ENCODE measurements around the gene CLRN3.

The CLRN3 gene

DNA sequence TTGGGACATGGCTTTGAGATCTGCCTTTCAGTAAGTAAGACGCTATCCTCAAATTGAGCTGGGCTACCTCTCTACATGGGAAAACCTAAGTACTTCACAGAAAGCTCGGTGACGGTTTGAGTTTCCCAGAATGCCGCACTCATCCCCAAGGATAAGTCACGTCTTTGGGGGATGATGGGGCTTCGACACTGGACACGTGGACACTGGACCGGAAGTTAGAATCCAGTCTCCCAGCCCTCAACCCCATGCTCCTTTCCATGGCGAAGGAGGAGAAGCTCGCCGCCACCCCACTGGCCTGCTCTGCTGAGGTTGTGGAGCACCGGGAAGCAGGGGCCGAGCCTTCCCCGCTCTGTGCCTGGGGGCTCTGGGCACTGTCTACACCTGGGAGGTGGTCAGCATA, 41.6 kb upstream of the CLRN3 start:
- no peak for DNase-seq (ENCODE audit: low read depth)
- TF ChIP-seq, protein P1, sequence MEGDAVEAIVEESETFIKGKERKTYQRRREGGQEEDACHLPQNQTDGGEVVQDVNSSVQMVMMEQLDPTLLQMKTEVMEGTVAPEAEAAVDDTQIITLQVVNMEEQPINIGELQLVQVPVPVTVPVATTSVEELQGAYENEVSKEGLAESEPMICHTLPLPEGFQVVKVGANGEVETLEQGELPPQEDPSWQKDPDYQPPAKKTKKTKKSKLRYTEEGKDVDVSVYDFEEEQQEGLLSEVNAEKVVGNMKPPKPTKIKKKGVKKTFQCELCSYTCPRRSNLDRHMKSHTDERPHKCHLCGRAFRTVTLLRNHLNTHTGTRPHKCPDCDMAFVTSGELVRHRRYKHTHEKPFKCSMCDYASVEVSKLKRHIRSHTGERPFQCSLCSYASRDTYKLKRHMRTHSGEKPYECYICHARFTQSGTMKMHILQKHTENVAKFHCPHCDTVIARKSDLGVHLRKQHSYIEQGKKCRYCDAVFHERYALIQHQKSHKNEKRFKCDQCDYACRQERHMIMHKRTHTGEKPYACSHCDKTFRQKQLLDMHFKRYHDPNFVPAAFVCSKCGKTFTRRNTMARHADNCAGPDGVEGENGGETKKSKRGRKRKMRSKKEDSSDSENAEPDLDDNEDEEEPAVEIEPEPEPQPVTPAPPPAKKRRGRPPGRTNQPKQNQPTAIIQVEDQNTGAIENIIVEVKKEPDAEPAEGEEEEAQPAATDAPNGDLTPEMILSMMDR (IDR thresholded peaks at IDR 0.05; ENCODE audit: insufficient read depth, low read depth, low read length, missing control alignments) = no peak
- no peak overlapping the region for H3K4me3 ChIP-seq (ENCODE audit: low read depth, low read length)

DNA sequence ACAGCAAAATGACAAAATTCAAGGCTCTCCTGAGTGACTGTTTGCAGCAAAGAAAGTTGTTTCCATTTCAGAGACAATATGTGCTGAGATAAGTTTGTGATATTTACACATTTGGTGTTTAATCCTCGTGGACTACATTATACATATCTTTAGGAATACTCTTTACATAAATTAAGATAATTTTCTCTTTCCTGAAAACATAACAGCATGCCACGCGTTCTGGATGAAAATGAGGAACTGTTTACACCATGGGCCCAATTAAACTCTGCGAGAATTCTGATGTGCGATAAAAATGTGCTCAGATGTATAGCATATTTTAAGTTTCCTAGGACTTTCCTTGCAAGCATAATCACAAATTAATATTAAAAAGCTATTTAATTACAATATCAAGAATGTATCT, 40.5 kb upstream of the CLRN3 start:
- H3K4me3 ChIP-seq (ENCODE audit: low read depth, low read length) = no peak overlapping the region
- TF ChIP-seq, protein P1 (IDR thresholded peaks at IDR 0.05; ENCODE audit: insufficient read depth, low read depth, low read length, missing control alignments) = no peak
- DNase-seq (ENCODE audit: low read depth) = no peak

DNA sequence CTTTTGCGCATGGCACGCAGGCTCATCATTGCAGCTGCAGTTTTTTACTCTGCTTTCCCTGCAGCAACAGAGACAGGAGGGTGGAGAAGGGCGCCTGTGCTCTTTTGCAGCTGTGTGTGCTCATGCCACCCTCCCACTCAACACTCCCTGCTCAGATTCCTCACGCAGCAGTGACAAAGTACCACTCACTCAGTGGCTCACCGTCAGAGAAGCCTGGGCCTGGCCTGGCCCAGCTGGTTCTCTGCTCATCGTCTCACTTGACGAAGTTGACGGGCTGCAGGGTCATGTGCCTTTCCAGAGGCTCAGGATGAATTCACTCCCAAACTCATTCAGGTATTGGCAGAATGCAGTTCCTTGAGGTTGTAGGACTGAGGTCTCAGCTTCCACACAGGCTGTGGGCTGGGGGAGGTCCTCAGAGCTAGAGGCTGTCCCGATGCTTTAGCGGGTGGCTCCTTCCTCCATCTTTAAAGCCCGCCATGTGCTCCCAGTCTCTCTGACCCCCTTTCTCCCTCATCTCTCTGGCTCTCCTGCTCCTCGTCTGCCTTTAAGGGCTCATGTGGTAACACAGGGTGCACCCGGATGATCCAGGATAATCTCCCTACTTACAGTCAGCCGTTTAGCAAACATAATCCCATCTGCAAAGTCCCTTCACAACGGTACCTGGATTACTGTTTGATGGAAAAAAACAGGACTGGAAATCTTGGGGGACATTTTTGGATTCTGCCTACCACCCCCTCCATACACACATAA, 40.0 kb upstream of the CLRN3 start:
- DNase-seq (ENCODE audit: low read depth) = no peak
- TF ChIP-seq, protein P1 (IDR thresholded peaks at IDR 0.05; ENCODE audit: insufficient read depth, low read depth, low read length, missing control alignments) = no peak
- no peak overlapping the region for H3K4me3 ChIP-seq (ENCODE audit: low read depth, low read length)

DNA sequence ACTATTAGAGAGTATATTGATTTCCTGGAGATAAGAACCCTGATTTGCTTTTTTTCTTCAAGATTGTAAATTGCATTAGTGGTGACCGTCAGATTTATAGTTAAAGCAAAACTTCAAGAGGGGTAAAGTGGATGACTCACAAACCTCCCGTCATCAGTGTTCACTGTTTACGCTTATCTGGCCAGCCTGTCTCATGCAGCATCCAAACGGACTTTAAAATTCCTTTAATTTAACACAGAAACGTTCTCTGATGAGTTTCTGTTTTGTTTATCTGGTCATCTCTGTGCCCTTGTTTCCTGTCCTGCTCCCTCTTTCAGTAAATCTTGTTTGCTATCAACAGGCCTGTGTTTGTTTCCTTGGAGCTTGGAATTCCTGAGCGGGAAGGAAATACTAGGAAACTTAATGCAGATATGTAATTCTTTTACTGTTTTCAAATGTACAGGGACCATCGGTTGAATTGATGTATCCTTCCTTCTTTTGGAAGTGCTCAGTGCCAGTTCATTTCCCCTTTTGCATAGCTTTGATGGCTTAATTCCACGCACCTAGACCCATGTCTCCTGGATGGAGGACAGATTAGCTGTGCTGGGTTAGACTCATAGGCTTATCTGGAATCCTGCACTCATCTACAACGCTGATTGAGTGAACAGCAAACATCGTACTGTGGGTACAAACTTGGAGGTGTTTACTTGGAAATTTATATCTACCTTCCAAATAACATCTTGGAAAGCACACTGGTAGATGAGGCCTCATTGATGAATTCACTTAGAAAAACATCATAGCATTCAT, 35.5 kb upstream of the CLRN3 start:
- TF ChIP-seq, protein P1 (IDR thresholded peaks at IDR 0.05; ENCODE audit: insufficient read depth, low read depth, low read length, missing control alignments) = no peak
- no peak overlapping the region for H3K4me3 ChIP-seq (ENCODE audit: low read depth, low read length)
- DNase-seq (ENCODE audit: low read depth) = no peak

DNA sequence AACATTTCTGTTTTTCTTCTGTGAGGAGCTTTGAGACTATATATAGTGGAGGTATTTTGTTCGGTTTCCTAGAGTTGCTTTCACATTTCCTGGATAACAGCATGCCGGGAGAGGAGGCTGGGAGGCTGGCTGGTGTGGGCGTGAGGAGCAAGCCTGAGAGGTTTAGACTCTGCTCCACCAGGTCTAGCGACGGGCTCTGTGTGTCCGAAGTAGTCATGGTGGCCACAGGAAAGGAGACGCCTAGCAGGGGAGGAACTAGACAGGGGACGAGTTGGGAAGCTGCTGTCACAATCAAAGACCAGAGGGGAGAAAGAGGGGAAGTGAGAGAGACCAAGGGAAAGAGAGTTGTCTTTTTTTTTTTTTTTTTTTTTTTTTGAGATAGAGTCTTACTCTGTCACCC, 33.7 kb upstream of the CLRN3 start:
- no peak overlapping the region for H3K4me3 ChIP-seq (ENCODE audit: low read depth, low read length)
- TF ChIP-seq, protein P1 (IDR thresholded peaks at IDR 0.05; ENCODE audit: insufficient read depth, low read depth, low read length, missing control alignments) = no peak
- no peak for DNase-seq (ENCODE audit: low read depth)

DNA sequence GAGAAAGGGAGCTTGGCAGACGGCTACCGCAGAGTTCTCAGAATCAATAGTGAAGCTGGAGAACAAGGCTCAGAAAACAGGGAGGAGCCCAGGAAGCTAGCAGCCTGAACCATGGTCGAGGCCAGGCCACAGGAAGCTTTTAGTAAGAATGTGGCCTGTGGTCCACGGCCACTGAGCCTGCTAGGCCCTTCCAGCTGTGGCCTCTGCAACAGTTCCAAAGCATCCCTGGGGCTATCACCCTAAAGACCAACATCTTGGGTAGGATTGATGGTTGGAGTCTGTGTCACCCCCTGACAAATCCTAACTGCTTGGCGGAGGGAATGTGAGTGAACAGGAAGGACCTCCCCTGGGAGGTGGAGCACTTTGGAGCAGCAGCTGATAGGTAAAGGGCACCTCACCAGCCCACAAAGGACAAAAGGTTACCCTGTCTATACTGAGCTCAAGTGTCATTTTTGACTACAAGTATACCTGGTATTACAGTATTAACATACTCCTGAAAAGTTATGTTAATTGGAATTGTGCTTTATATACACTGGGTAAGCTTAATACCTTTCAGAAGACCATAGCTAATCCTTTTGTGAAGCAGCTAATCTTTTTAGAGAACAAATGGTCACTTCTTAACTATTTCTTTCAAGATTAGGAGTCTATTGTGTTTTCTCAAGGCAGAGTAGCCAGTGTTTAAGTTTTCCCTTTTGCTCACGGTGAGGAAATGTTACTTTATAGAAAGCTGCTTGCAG, 32.9 kb upstream of the CLRN3 start:
- no peak for DNase-seq (ENCODE audit: low read depth)
- no peak overlapping the region for H3K4me3 ChIP-seq (ENCODE audit: low read depth, low read length)
- TF ChIP-seq, protein P1 (IDR thresholded peaks at IDR 0.05; ENCODE audit: insufficient read depth, low read depth, low read length, missing control alignments) = no peak
